ENCODE data around the gene IRX3. TPM values are rescaled to one million over a fixed set of nuclear protein-coding genes. Genes with fewer than 3 reads are reported as not detected.

The IRX3 gene
- total and polyA plus RNA-seq, 10 of the 15 experiments (the other 5 are each of a cell fraction or from before 2014, with no cell fraction given): 0.05 TPM; not detected in 9

DNA sequence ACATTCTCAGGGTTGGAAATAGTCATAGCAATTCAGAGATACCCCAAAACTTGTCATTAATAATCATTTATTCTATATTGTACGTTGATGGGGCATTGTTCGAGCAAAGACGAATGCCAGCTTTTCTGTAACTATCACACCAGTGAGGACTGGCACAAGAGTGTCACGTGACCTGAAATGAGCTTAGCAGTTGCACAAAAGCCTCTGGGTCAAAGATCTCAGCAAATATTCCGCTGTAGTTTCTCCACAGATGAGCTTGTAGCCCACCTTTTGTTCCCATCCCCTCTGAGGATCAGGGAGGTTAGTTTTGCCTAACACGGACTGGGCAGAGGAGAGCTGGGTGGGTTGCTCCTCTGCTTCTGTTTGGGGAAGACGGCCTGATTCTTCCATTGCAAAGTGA lies 18.2 kb downstream of the IRX3 start:
- Histone ChIP-seq H3K4me3 (no peak overlapping the region), H4K20me1 (ENCODE audit: control insufficient read depth, insufficient read depth) (no peaks in the 10 kb centered on the region), H3K27ac (ENCODE audit: control insufficient read depth, insufficient read depth) (no peak overlapping the region), H3K9me3 (replicated peaks; ENCODE audit: control insufficient read depth, insufficient read depth, low read length) (no peaks in the 10 kb centered on the region; the same call in 2 of the 3 replicates), H3K79me2 (ENCODE audit: control insufficient read depth, insufficient read depth, low read length) (no peaks in the 10 kb centered on the region), H2AFZ (ENCODE audit: control insufficient read depth, low read depth, low read length) (no peak overlapping the region), H3K27me3 (replicated peaks in 1 of 2; ENCODE audit: control insufficient read depth in 2 of 2, insufficient read depth in 2 of 2, low read length in 1 of 2) (no peaks in the 10 kb centered on the region), H3K4me1 (ENCODE audit: control insufficient read depth, insufficient read depth, low read length) (no peaks in the 10 kb centered on the region), H3K36me3 (ENCODE audit: control insufficient read depth in 2 of 2, insufficient read depth in 2 of 2, low read length in 1 of 2) (no peaks in the 10 kb centered on the region), H3K4me2 (ENCODE audit: control insufficient read depth, insufficient read depth) (no peak overlapping the region), H3K9ac (ENCODE audit: control insufficient read depth, insufficient read depth, low read length) (no peak overlapping the region)
- ChIA-PET POLR2A (no interaction called here), SMC1A (ENCODE audit: uncharacterized antibody, unreplicated experiment) (no interaction called here), CTCF (no interaction called here), RAD21 (ENCODE audit: unreplicated experiment) (no interaction called here)
- DNase-seq (ENCODE audit: low read depth, low spot score) (no peak), ATAC-seq (no peak), FAIRE-seq (no peak)
- intact Hi-C loops (cut with micrococcal nuclease; ENCODE audit: unreplicated experiment) (no loop called here), in situ Hi-C loops (cut with MboI) (no loop called here)
- 14% methylated on average over 7 of the region's 7 CpGs for WGBS (ENCODE audit: insufficient coverage, insufficient replicate concordance, low lambda C conversion rate, missing lambda C conversion rate)
- no peak for TF ChIP-seq SIN3A (IDR thresholded peaks at IDR 0.05; ENCODE audit: low read depth, low read length)
- TF ChIP-seq CHD2 (IDR thresholded peaks at IDR 0.05; ENCODE audit: borderline replicate concordance, low read depth, low read length): no peak
- TF ChIP-seq BMI1 (IDR thresholded peaks at IDR 0.05; ENCODE audit: borderline replicate concordance): no peak
- no peak for TF ChIP-seq ATF7 (IDR thresholded peaks at IDR 0.05; ENCODE audit: low read depth)
- TF ChIP-seq ZNF274 (IDR thresholded peaks at IDR 0.05; ENCODE audit: insufficient read depth, insufficient read length): no peak
- TF ChIP-seq RFX5 (IDR thresholded peaks at IDR 0.05; ENCODE audit: low read depth, low read length): no peak
- BruUV-seq (replicated peaks): no TSS peak

GRCh38 chr16:54266363-54266955 lies 20.1 kb downstream of the IRX3 start:
- POLR2A ChIA-PET: no interaction called here
- Histone ChIP-seq H3K27ac (ENCODE audit: control insufficient read depth, insufficient read depth) (no peak overlapping the region), H3K4me2 (ENCODE audit: control insufficient read depth, insufficient read depth) (no peak overlapping the region), H3K36me3 (ENCODE audit: control insufficient read depth in 2 of 2, insufficient read depth in 2 of 2, low read length in 1 of 2) (no peaks in the 10 kb centered on the region), H3K4me3 (no peak overlapping the region), H3K4me1 (ENCODE audit: control insufficient read depth, insufficient read depth, low read length) (no peaks in the 10 kb centered on the region), H2AFZ (ENCODE audit: control insufficient read depth, low read depth, low read length) (no peak overlapping the region), H3K9ac (ENCODE audit: control insufficient read depth, insufficient read depth, low read length) (no peak overlapping the region), H3K9me3 (replicated peaks; ENCODE audit: control insufficient read depth, insufficient read depth, low read length) (no peaks in the 10 kb centered on the region; the same call in 2 of the 3 replicates), H4K20me1 (ENCODE audit: control insufficient read depth, insufficient read depth) (no peaks in the 10 kb centered on the region), H3K79me2 (ENCODE audit: control insufficient read depth, insufficient read depth, low read length) (no peaks in the 10 kb centered on the region), H3K27me3 (replicated peaks in 1 of 2; ENCODE audit: control insufficient read depth in 2 of 2, insufficient read depth in 2 of 2, low read length in 1 of 2) (no peaks in the 10 kb centered on the region)
- SMC1A ChIA-PET (ENCODE audit: uncharacterized antibody, unreplicated experiment): no interaction called here
- CTCF ChIA-PET: no interaction called here
- intact Hi-C loops (cut with micrococcal nuclease; ENCODE audit: unreplicated experiment): no loop called here
- 34% methylated on average over 4 of the region's 4 CpGs for WGBS (ENCODE audit: insufficient coverage, insufficient replicate concordance, low lambda C conversion rate, missing lambda C conversion rate)
- FAIRE-seq (no peak), ATAC-seq (no peak), DNase-seq (ENCODE audit: low read depth, low spot score) (no peak)
- no TSS peak for BruUV-seq (replicated peaks)
- RAD21 ChIA-PET (ENCODE audit: unreplicated experiment): no interaction called here
- in situ Hi-C loops (cut with MboI): no loop called here
- TF ChIP-seq PAX5 (IDR thresholded peaks at IDR 0.05; ENCODE audit: borderline replicate concordance, low read depth, low read length) (no peak), RBBP5 (conservative IDR thresholded peaks at IDR 0.05) (no peak), CBX5 (IDR thresholded peaks at IDR 0.05; ENCODE audit: low read depth) (no peak), IRF4 (IDR thresholded peaks at IDR 0.05; ENCODE audit: low read depth, low read length) (no peak), MAX (IDR thresholded peaks at IDR 0.05; ENCODE audit: low read depth, low read length) (no peak), NFYB (IDR thresholded peaks at IDR 0.05; ENCODE audit: insufficient read depth, low read depth, low read length) (no peak), ZNF207 (IDR thresholded peaks at IDR 0.05; ENCODE audit: borderline replicate concordance) (no peak), SIX5 (IDR thresholded peaks at IDR 0.05; ENCODE audit: low read depth, low read length, severe bottlenecking) (no peak), HDAC2 (IDR thresholded peaks at IDR 0.05) (no peak), ZNF687 (IDR thresholded peaks at IDR 0.05) (no peak), BACH1 (IDR thresholded peaks at IDR 0.05; ENCODE audit: borderline replicate concordance) (no peak)

All from GM12878 (cell line).